ENCODE data around the gene BCL11B.

The BCL11B gene

GRCh38 chr14:99224116-99224910 is 47.7 kb downstream of the BCL11B start:
- DNase-seq (ENCODE audit: low read depth in 2 of 2) = no peak

GRCh38 chr14:99221445-99221844 is 50.6 kb downstream of the BCL11B start:
- DNase-seq (ENCODE audit: low read depth in 2 of 2) = no peak

- DNase-seq (ENCODE audit: low read depth in 2 of 2) = no peak
Measured at GRCh38 chr14:99217066-99217955, 54.7 kb downstream of the BCL11B start.

GRCh38 chr14:99216191-99216590 is 55.8 kb downstream of the BCL11B start:
- DNase-seq (ENCODE audit: low read depth in 2 of 2) = no peak

GRCh38 chr14:99215277-99215676 is 56.7 kb downstream of the BCL11B start:
- no peak for DNase-seq (ENCODE audit: low read depth in 2 of 2)

GRCh38 chr14:99214701-99215100 is 57.3 kb downstream of the BCL11B start:
- no peak for DNase-seq (ENCODE audit: low read depth in 2 of 2)

- no peak for DNase-seq (ENCODE audit: low read depth in 2 of 2)
Measured at GRCh38 chr14:99213527-99213971, 58.4 kb downstream of the BCL11B start.

- DNase-seq (ENCODE audit: low read depth in 2 of 2) = no peak
Measured at GRCh38 chr14:99213101-99213500, 58.9 kb downstream of the BCL11B start.

GRCh38 chr14:99212646-99213045 is 59.4 kb downstream of the BCL11B start:
- DNase-seq (ENCODE audit: low read depth in 2 of 2) = no peak

GRCh38 chr14:99212199-99212598 is 59.8 kb downstream of the BCL11B start:
- DNase-seq (ENCODE audit: low read depth in 2 of 2) = no peak

- no peak for DNase-seq (ENCODE audit: low read depth in 2 of 2)
Measured at GRCh38 chr14:99211410-99211809, 60.6 kb downstream of the BCL11B start.

- DNase-seq (ENCODE audit: low read depth in 2 of 2) = no peak
Measured at GRCh38 chr14:99210333-99210732, 61.7 kb downstream of the BCL11B start.

GRCh38 chr14:99209409-99209808 is 62.6 kb downstream of the BCL11B start:
- no peak for DNase-seq (ENCODE audit: low read depth in 2 of 2)

- DNase-seq (ENCODE audit: low read depth in 2 of 2) = no peak
Measured at GRCh38 chr14:99208318-99208717, 63.7 kb downstream of the BCL11B start.

GRCh38 chr14:99207456-99207855 is 64.5 kb downstream of the BCL11B start:
- no peak for DNase-seq (ENCODE audit: low read depth in 2 of 2)

- DNase-seq (ENCODE audit: low read depth in 2 of 2) = no peak
Measured at GRCh38 chr14:99206090-99206489, 65.9 kb downstream of the BCL11B start.

GRCh38 chr14:99205086-99205688 is 66.8 kb downstream of the BCL11B start:
- no peak for DNase-seq (ENCODE audit: low read depth in 2 of 2)

GRCh38 chr14:99203801-99204200 is 68.2 kb downstream of the BCL11B start:
- DNase-seq (ENCODE audit: low read depth in 2 of 2) = no peak

- no peak for DNase-seq (ENCODE audit: low read depth in 2 of 2)
Measured at GRCh38 chr14:99203080-99203479, 68.9 kb downstream of the BCL11B start.

GRCh38 chr14:99202516-99202915 is 69.5 kb downstream of the BCL11B start:
- DNase-seq (ENCODE audit: low read depth in 2 of 2) = no peak

GRCh38 chr14:99201351-99202073 is 70.5 kb downstream of the BCL11B start:
- no peak for DNase-seq (ENCODE audit: low read depth in 2 of 2)

GRCh38 chr14:99200654-99201005 is 71.4 kb downstream of the BCL11B start:
- no peak for DNase-seq (ENCODE audit: low read depth in 2 of 2)

All from stimulated activated CD4-positive, alpha-beta T cell treated with anti-CD3 and anti-CD28 coated beads, Interleukin-1b, Interleukin-23, amount 100 ng/mL, for 1 hour (primary cell).